Upper lobe of left lung (tissue), 6 donors: ENCODE results near the gene NYAP2. TPM values are rescaled to one million over a fixed set of nuclear protein-coding genes. Genes with fewer than 3 reads are reported as not detected.

Experiments used
- ATAC-seq, 2 donors: fragments of 200-7000 bp; cut with Tn5 transposase; one replicate each; pipeline ENCODE4 v1.9.1; 2022; ENCODE audit warnings: mild to moderate bottlenecking in 2 of 2, moderate library complexity in 2 of 2; ENCODE audit not compliant: low FRiP score in 2 of 2
- DNase-seq, 2 donors: peaks; one replicate each; pipeline ENCODE4 v3.0.0-alpha.2; 2019 to 2020
- H3K27ac ChIP-seq, 4 donors: fragments of 200-600 bp; sonication (generic); one replicate each; pipeline ENCODE4 v1.5.1; 2016 to 2019
- H3K27me3 ChIP-seq, 4 donors: fragments of 200-600 bp; sonication (generic); one replicate each; pipeline ENCODE4 v1.5.1; 2017 to 2019
- H3K36me3 ChIP-seq, 4 donors: fragments of 200-600 bp; sonication (generic); one replicate each; pipeline ENCODE4 v1.5.1; 2016 to 2019
- H3K4me1 ChIP-seq, 4 donors: fragments of 200-600 bp; sonication (generic); one replicate each; pipeline ENCODE4 v1.5.1; 2018 to 2019
- H3K4me3 ChIP-seq, 4 donors: fragments of 200-600 bp; sonication (generic); one replicate each; pipeline ENCODE4 v1.5.1; 2017 to 2019; ENCODE audit warnings: mild to moderate bottlenecking in 2 of 4, moderate library complexity in 1 of 4
- H3K9me3 ChIP-seq, 4 donors: fragments of 200-600 bp; sonication (generic); one replicate each; pipeline ENCODE4 v1.5.1; 2018 to 2019
- CTCF ChIP-seq, 6 experiments: fragments of 450-650 bp in 4 of 6; fragments of 200-600 bp in 2 of 6; sonication (generic) in 2 of 6; IDR thresholded peaks; one replicate each; pipeline ENCODE4 v1.5.1; 2016 to 2019; ENCODE audit warnings: antibody characterized with exemption in 6 of 6
- EP300 ChIP-seq, 4 donors: sonication (generic); formaldehyde crosslinking; IDR thresholded peaks; one replicate each; pipeline ENCODE4 v1.5.1; 2017; ENCODE audit warnings: antibody characterized with exemption in 4 of 4, control low read depth in 2 of 4
- POLR2A ChIP-seq, 4 donors: fragments of 450-650 bp; IDR thresholded peaks; one replicate each; pipeline ENCODE4 v1.5.1; 2016 to 2017; ENCODE audit warnings: antibody characterized with exemption in 4 of 4, mild to moderate bottlenecking in 2 of 4
- POLR2AphosphoS5 ChIP-seq, 2 donors: sonication (generic); formaldehyde crosslinking; IDR thresholded peaks; one replicate each; pipeline ENCODE4 v1.5.1; 2017; ENCODE audit warnings: antibody characterized with exemption in 2 of 2
- WGBS, 2 donors: methylation state at CpG; one replicate each; pipeline ENCODE4 v1.1.5; 2017 to 2018; 5-methylcytosine and 5-hydroxymethylcytosine counted together
- total RNA-seq, 6 donors: library from RNA; depleted of rRNA in 4 of 6; stranded (reverse); fragments of >200 nt in 4 of 6; gene quantifications; one replicate each; pipeline versions ENCODE4 v1.1.0 to v1.2.1, GENCODE V29; 2016 to 2021
- donor health status: DM: no; HTN: no; CAD: no; lungs with moderate emphysema.
- donor health status: DM: no; HTN: yes; CAD: no; lungs with severe emphysema.

NYAP2 gene
- total RNA-seq, 6 donors from 2014 or later, result 0.15 to 3.1 (median 1.7) TPM

DNA sequence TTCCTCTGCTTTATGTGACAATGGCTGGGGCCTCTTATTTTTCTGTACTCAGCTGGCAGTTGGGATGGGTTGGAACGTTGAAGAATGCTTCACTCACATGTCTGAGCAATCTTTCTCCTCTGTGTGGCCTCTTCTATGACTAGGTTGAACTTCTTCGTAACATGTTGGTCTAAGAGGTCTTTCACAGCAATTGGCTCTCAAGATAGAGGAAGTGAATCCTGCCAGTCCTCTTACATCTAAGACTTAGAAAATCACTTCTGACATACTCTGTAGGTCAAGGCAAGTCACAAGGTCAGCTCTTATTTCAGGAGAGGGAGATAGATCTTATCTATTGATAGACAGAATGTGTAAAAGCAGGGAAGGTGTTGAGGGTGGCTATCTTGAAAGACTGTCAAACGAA is 174.1 kb downstream of the NYAP2 start:
- H3K27ac ChIP-seq, result no peak overlapping the region
- no peaks in the 10 kb centered on the region for H3K36me3 ChIP-seq
- no peaks in the 10 kb centered on the region for H3K9me3 ChIP-seq
- DNase-seq, result no peak
- H3K27me3 ChIP-seq, result no peaks in the 10 kb centered on the region
- H3K4me3 ChIP-seq, result no peak overlapping the region
- no peak for ATAC-seq
- no peaks in the 10 kb centered on the region for H3K4me1 ChIP-seq
- TF ChIP-seq POLR2AphosphoS5 (IDR thresholded peaks at IDR 0.05) (no peak), EP300 (IDR thresholded peaks at IDR 0.05) (no peak), CTCF (IDR thresholded peaks at IDR 0.05) (no peak), POLR2A (IDR thresholded peaks at IDR 0.05) (no peak)
- 64 to 74% methylated on average over 3 of the region's 3 CpGs for WGBS, 2 donors

GRCh38 chr2:225574582-225575138 is 175.2 kb downstream of the NYAP2 start:
- H3K27ac ChIP-seq, result no peak overlapping the region
- no peaks in the 10 kb centered on the region for H3K27me3 ChIP-seq
- WGBS, 2 donors, result 75 to 79% methylated on average over 5 of the region's 5 CpGs
- TF ChIP-seq CTCF (IDR thresholded peaks at IDR 0.05) (no peak), POLR2AphosphoS5 (IDR thresholded peaks at IDR 0.05) (no peak), EP300 (IDR thresholded peaks at IDR 0.05) (no peak), POLR2A (IDR thresholded peaks at IDR 0.05) (no peak)
- H3K9me3 ChIP-seq, result no peaks in the 10 kb centered on the region
- no peaks in the 10 kb centered on the region for H3K36me3 ChIP-seq
- H3K4me3 ChIP-seq, result no peak overlapping the region
- DNase-seq (no peak), ATAC-seq (no peak)
- H3K4me1 ChIP-seq, result no peaks in the 10 kb centered on the region

DNA sequence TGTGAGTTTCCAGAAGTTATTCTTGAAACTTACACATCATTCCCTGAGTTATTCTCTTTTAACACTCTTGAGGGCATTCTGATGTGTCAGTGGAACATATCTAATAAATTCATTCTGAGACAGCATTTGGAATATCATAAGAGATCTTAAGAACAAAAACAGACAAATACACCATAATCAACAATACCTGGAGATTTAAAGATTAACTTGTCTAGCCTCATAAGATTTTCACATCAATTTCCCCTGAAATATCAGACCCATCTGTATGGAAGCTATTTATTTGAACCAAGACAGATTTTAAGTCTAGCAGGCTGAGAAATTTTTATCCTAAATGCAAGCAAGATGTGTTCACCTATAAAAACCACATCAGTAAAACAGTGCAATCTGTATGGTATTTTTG is 181.6 kb downstream of the NYAP2 start:
- ATAC-seq (no peak), DNase-seq (no peak)
- no peak overlapping the region for H3K4me3 ChIP-seq
- no peaks in the 10 kb centered on the region for H3K36me3 ChIP-seq
- no peak for TF ChIP-seq EP300 (IDR thresholded peaks at IDR 0.05)
- TF ChIP-seq POLR2AphosphoS5 (IDR thresholded peaks at IDR 0.05), result no peak
- TF ChIP-seq POLR2A (IDR thresholded peaks at IDR 0.05), result no peak
- TF ChIP-seq CTCF (IDR thresholded peaks at IDR 0.05), result no peak
- H3K4me1 ChIP-seq, result no peaks in the 10 kb centered on the region
- no peaks in the 10 kb centered on the region for H3K27me3 ChIP-seq
- H3K27ac ChIP-seq, result no peak overlapping the region
- no peaks in the 10 kb centered on the region for H3K9me3 ChIP-seq

GRCh38 chr2:225581906-225582305 is 182.4 kb downstream of the NYAP2 start:
- ATAC-seq (no peak), DNase-seq (peak in 1 of 2 donors; percentile 56)
- TF ChIP-seq POLR2A (IDR thresholded peaks at IDR 0.05), result no peak
- TF ChIP-seq POLR2AphosphoS5 (IDR thresholded peaks at IDR 0.05), result no peak
- TF ChIP-seq EP300 (IDR thresholded peaks at IDR 0.05), result no peak
- TF ChIP-seq CTCF (IDR thresholded peaks at IDR 0.05), result no peak
- H3K27ac ChIP-seq, result no peak overlapping the region
- H3K9me3 ChIP-seq, result no peaks in the 10 kb centered on the region
- 92 to 96% methylated on average over 25 to 26 of the region's 26 CpGs for WGBS, 2 donors
- no peaks in the 10 kb centered on the region for H3K27me3 ChIP-seq
- H3K36me3 ChIP-seq, result no peaks in the 10 kb centered on the region
- no peak overlapping the region for H3K4me3 ChIP-seq
- H3K4me1 ChIP-seq, result no peaks in the 10 kb centered on the region
